ES-I3 (cell line): Measurements from ENCODE around the gene CHTOP.
"Not testable (repeated sequence)": the region's sequence is repeated elsewhere in the genome, so short reads cannot be mapped to it uniquely, and the experiment has no call there.

Experiments used
- H3K36me3 ChIP-seq: 2 replicates; pipeline ENCODE4 v1.6.1; 2013; ENCODE audit warnings: mild to moderate bottlenecking, low read length, control low read depth, moderate library complexity; ENCODE audit not compliant: insufficient read depth
- H3K4me1 ChIP-seq: 2 replicates; pipeline ENCODE4 v1.6.1; 2013; ENCODE audit warnings: mild to moderate bottlenecking, control low read depth, low read length; ENCODE audit not compliant: insufficient read depth
- H3K9ac ChIP-seq: 2 replicates; pipeline ENCODE4 v1.6.1; 2013; ENCODE audit warnings: low read depth, mild to moderate bottlenecking, low read length, moderate library complexity
- H3K9me3 ChIP-seq: 2 replicates; pipeline ENCODE4 v1.6.1; 2013; ENCODE audit warnings: mild to moderate bottlenecking, low read length, moderate library complexity; ENCODE audit not compliant: control insufficient read depth, insufficient read depth

CHTOP gene

GRCh38 chr1:153649863-153650235 lies 16.0 kb downstream of the CHTOP start:
- no peaks in the 10 kb centered on the region for H3K9me3 ChIP-seq
- 0 out of 2 replicates have a peak, but pooled peaks cover 7% of the 10 kb centered on the region for H3K36me3 ChIP-seq
- no peak overlapping the region for H3K9ac ChIP-seq
- no peaks in the 10 kb centered on the region for H3K4me1 ChIP-seq

- H3K9ac ChIP-seq: no peak overlapping the region
- H3K9me3 ChIP-seq: no peaks in the 10 kb centered on the region
- H3K36me3 ChIP-seq: no peaks in the 10 kb centered on the region
- no peaks in the 10 kb centered on the region for H3K4me1 ChIP-seq
Measured at GRCh38 chr1:153651771-153652170, 17.9 kb downstream of the CHTOP start.

GRCh38 chr1:153652805-153653500 lies 19.1 kb downstream of the CHTOP start:
- no peaks in the 10 kb centered on the region for H3K9me3 ChIP-seq
- no peaks in the 10 kb centered on the region for H3K4me1 ChIP-seq
- H3K36me3 ChIP-seq: no peaks in the 10 kb centered on the region
- no peak overlapping the region for H3K9ac ChIP-seq

- no peaks in the 10 kb centered on the region for H3K9me3 ChIP-seq
- no peak overlapping the region for H3K9ac ChIP-seq
- no peaks in the 10 kb centered on the region for H3K4me1 ChIP-seq
- H3K36me3 ChIP-seq: no peaks in the 10 kb centered on the region
Measured at GRCh38 chr1:153655333-153655732, 21.5 kb downstream of the CHTOP start.

GRCh38 chr1:153658400-153659174 lies 24.7 kb downstream of the CHTOP start, which contains the start of gene SNAPIN:
SNAPIN (plus strand) TSS chr1:153658703; CDS start chr1:153658744, 41 bp downstream.
- Histone ChIP-seq H3K36me3 (peaks cover 20% of the 10 kb centered on the region), H3K9me3 (no peaks in the 10 kb centered on the region), H3K4me1 (no peaks in the 10 kb centered on the region), H3K9ac (peak within 1 kb of the TSS; percentile 85)

GRCh38 chr1:153659175-153659534 lies 25.3 kb downstream of the CHTOP start:
- H3K4me1 ChIP-seq: no peaks in the 10 kb centered on the region
- H3K9ac ChIP-seq: peak overlapping the region; percentile 85
- peaks cover 20% of the 10 kb centered on the region for H3K36me3 ChIP-seq
- no peaks in the 10 kb centered on the region for H3K9me3 ChIP-seq

GRCh38 chr1:153659656-153660055 lies 25.8 kb downstream of the CHTOP start:
- H3K9ac ChIP-seq: peak overlapping the region; percentile 85; the same call in 1 of the 2 replicates
- H3K9me3 ChIP-seq: no peaks in the 10 kb centered on the region
- H3K4me1 ChIP-seq: no peaks in the 10 kb centered on the region
- H3K36me3 ChIP-seq: peaks cover 20% of the 10 kb centered on the region

- no peaks in the 10 kb centered on the region for H3K4me1 ChIP-seq
- peaks cover 35% of the 10 kb centered on the region for H3K36me3 ChIP-seq
- H3K9me3 ChIP-seq: no peaks in the 10 kb centered on the region
- H3K9ac ChIP-seq: no peak overlapping the region
Measured at GRCh38 chr1:153661111-153661708, 27.3 kb downstream of the CHTOP start.

- Histone ChIP-seq H3K36me3 (peaks cover 36% of the 10 kb centered on the region), H3K9me3 (no peaks in the 10 kb centered on the region), H3K4me1 (no peaks in the 10 kb centered on the region), H3K9ac (no peak overlapping the region)
Measured at GRCh38 chr1:153662269-153662668, 28.4 kb downstream of the CHTOP start.

GRCh38 chr1:153663211-153663610 lies 29.3 kb downstream of the CHTOP start:
- H3K9ac ChIP-seq: no peak overlapping the region
- H3K4me1 ChIP-seq: no peaks in the 10 kb centered on the region
- no peaks in the 10 kb centered on the region for H3K9me3 ChIP-seq
- peaks cover 45% of the 10 kb centered on the region for H3K36me3 ChIP-seq

GRCh38 chr1:153667439-153667838 lies 33.6 kb downstream of the CHTOP start:
- no peaks in the 10 kb centered on the region for H3K9me3 ChIP-seq
- H3K9ac ChIP-seq: no peak overlapping the region
- H3K36me3 ChIP-seq: peaks cover 47% of the 10 kb centered on the region
- no peaks in the 10 kb centered on the region for H3K4me1 ChIP-seq

GRCh38 chr1:153668672-153669071 lies 34.8 kb downstream of the CHTOP start:
- H3K9ac ChIP-seq, H3K4me1 ChIP-seq, H3K9me3 ChIP-seq: not testable (repeated sequence)
- H3K36me3 ChIP-seq: peaks cover 40% of the 10 kb centered on the region

- Histone ChIP-seq H3K36me3 (peaks cover 40% of the 10 kb centered on the region), H3K9ac (peak overlapping the region; percentile 95; the same call in 1 of the 2 replicates), H3K4me1 (no peaks in the 10 kb centered on the region), H3K9me3 (no peaks in the 10 kb centered on the region)
Measured at GRCh38 chr1:153669606-153670005, 35.7 kb downstream of the CHTOP start.

- no peaks in the 10 kb centered on the region for H3K9me3 ChIP-seq
- peak overlapping the region; percentile 95 for H3K9ac ChIP-seq
- H3K4me1 ChIP-seq: no peaks in the 10 kb centered on the region
- H3K36me3 ChIP-seq: peaks cover 34% of the 10 kb centered on the region
Measured at GRCh38 chr1:153670257-153670858, 36.5 kb downstream of the CHTOP start.
